ENCODE measurements around the gene GPATCH4. TPM values are rescaled to one million over a fixed set of nuclear protein-coding genes. Genes with fewer than 3 reads are reported as not detected.

Gene GPATCH4
- total RNA-seq, 1 experiment from 2014 or later = 53.5 TPM

- Mint-ChIP-seq H3K4me3 (ENCODE audit: unreplicated experiment) (no peak overlapping the region), H3K27ac (ENCODE audit: unreplicated experiment) (no peak overlapping the region), H3K9me3 (ENCODE audit: unreplicated experiment) (no peaks in the 10 kb centered on the region), H3K4me1 (ENCODE audit: low read depth, unreplicated experiment) (no peaks in the 10 kb centered on the region), H3K27me3 (ENCODE audit: insufficient read depth, unreplicated experiment) (no peaks in the 10 kb centered on the region), H3K36me3 (ENCODE audit: insufficient read depth, unreplicated experiment) (peaks cover 35% of the 10 kb centered on the region)
- intact Hi-C loops (cut with micrococcal nuclease; ENCODE audit: unreplicated experiment) = no loop called here
- Histone ChIP-seq H3K27me3 (replicated peaks; ENCODE audit: control insufficient read depth, insufficient read depth, low read length) (no peaks in the 10 kb centered on the region), H3K9me3 (no peaks in the 10 kb centered on the region), H3K4me3 (ENCODE audit: low read depth, low read length) (no peak overlapping the region), H3K36me3 (ENCODE audit: control insufficient read depth, insufficient read depth, low read length) (peaks cover 2% of the 10 kb centered on the region), H3K4me1 (no peaks in the 10 kb centered on the region)
- BruUV-seq (replicated peaks) = no TSS peak
- DNase-seq = no peak
- POLR2A ChIA-PET = no interaction called here
- TF ChIP-seq, protein P1, sequence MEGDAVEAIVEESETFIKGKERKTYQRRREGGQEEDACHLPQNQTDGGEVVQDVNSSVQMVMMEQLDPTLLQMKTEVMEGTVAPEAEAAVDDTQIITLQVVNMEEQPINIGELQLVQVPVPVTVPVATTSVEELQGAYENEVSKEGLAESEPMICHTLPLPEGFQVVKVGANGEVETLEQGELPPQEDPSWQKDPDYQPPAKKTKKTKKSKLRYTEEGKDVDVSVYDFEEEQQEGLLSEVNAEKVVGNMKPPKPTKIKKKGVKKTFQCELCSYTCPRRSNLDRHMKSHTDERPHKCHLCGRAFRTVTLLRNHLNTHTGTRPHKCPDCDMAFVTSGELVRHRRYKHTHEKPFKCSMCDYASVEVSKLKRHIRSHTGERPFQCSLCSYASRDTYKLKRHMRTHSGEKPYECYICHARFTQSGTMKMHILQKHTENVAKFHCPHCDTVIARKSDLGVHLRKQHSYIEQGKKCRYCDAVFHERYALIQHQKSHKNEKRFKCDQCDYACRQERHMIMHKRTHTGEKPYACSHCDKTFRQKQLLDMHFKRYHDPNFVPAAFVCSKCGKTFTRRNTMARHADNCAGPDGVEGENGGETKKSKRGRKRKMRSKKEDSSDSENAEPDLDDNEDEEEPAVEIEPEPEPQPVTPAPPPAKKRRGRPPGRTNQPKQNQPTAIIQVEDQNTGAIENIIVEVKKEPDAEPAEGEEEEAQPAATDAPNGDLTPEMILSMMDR (IDR thresholded peaks at IDR 0.05; ENCODE audit: insufficient read depth in 1 of 2, low read depth in 1 of 2, low read length in 1 of 2, severe bottlenecking in 1 of 2, unreplicated experiment in 1 of 2) = no peak
- CTCF ChIA-PET = no interaction called here
These were observed 49.4 kb downstream of the GPATCH4 start for GRCh38 chr1:156551869-156552268.

DNA sequence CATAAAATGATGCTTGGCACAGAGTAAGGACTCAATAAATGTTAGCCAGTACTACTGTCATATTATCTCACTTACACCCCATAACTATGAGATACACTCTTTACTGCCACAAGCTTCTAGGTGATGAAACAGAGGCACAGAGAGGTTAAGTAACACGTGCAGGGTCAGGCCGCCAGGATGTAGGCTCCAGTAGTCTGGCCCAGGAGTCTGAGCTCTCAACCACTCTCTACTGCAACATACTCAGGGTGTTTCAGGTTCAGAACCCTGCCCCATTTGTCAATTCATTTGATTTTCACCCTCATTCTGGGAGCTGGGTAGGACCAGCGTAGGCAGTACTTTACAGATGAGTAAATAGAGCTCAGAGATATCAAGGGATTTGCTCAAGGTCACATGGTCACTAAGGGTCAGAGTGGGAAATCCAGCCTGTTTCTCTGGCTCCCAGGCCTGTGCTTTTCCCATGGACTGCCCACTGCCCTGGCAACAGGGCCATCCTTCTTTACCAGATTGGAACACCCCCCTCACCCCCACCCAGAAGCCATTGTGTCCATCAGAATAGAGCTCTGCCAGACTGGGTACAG lies 50.1 kb downstream of the GPATCH4 start:
- Mint-ChIP-seq H3K4me1 (ENCODE audit: low read depth, unreplicated experiment) (no peaks in the 10 kb centered on the region), H3K27me3 (ENCODE audit: insufficient read depth, unreplicated experiment) (no peaks in the 10 kb centered on the region), H3K9me3 (ENCODE audit: unreplicated experiment) (no peaks in the 10 kb centered on the region), H3K36me3 (ENCODE audit: insufficient read depth, unreplicated experiment) (peaks cover 35% of the 10 kb centered on the region), H3K27ac (ENCODE audit: unreplicated experiment) (no peak overlapping the region), H3K4me3 (ENCODE audit: unreplicated experiment) (no peak overlapping the region)
- ChIA-PET CTCF (interaction anchor here (1.1 kb wide), 1 partner anchor 69 kb away, joined by 4 read pairs; no protein-coding TSS in a partner anchor), POLR2A (interaction anchor here (0.6 kb wide), 1 partner anchor 12 kb away, joined by 3 read pairs; no protein-coding TSS in a partner anchor)
- TF ChIP-seq, protein P1 (IDR thresholded peaks at IDR 0.05; ENCODE audit: insufficient read depth in 1 of 2, low read depth in 1 of 2, low read length in 1 of 2, severe bottlenecking in 1 of 2, unreplicated experiment in 1 of 2) = no peak
- Histone ChIP-seq H3K4me3 (ENCODE audit: low read depth, low read length) (no peak overlapping the region), H3K36me3 (ENCODE audit: control insufficient read depth, insufficient read depth, low read length) (peaks cover 2% of the 10 kb centered on the region), H3K4me1 (no peaks in the 10 kb centered on the region), H3K9me3 (no peaks in the 10 kb centered on the region), H3K27me3 (replicated peaks; ENCODE audit: control insufficient read depth, insufficient read depth, low read length) (no peaks in the 10 kb centered on the region)
- no peak for DNase-seq
- intact Hi-C loops (cut with micrococcal nuclease; ENCODE audit: unreplicated experiment) = no loop called here
- no TSS peak for BruUV-seq (replicated peaks)

- no peak overlapping the region for H3K27ac Mint-ChIP-seq (ENCODE audit: unreplicated experiment)
- peaks cover 31% of the 10 kb centered on the region for H3K36me3 Mint-ChIP-seq (ENCODE audit: insufficient read depth, unreplicated experiment)
- no peak for DNase-seq
- intact Hi-C loops (cut with micrococcal nuclease; ENCODE audit: unreplicated experiment) = no loop called here
- Histone ChIP-seq H3K4me1 (no peaks in the 10 kb centered on the region), H3K4me3 (ENCODE audit: low read depth, low read length) (no peak overlapping the region), H3K27me3 (replicated peaks; ENCODE audit: control insufficient read depth, insufficient read depth, low read length) (no peaks in the 10 kb centered on the region), H3K36me3 (ENCODE audit: control insufficient read depth, insufficient read depth, low read length) (peaks cover 2% of the 10 kb centered on the region), H3K9me3 (no peaks in the 10 kb centered on the region)
- CTCF ChIA-PET = interaction anchor here (1.1 kb wide), 1 partner anchor 70 kb away, joined by 4 read pairs; no protein-coding TSS in a partner anchor
- POLR2A ChIA-PET = interaction anchor here (0.6 kb wide), 1 partner anchor 11 kb away, joined by 3 read pairs; no protein-coding TSS in a partner anchor
- H3K27me3 Mint-ChIP-seq (ENCODE audit: insufficient read depth, unreplicated experiment) = no peaks in the 10 kb centered on the region
- no TSS peak for BruUV-seq (replicated peaks)
- no peaks in the 10 kb centered on the region for H3K9me3 Mint-ChIP-seq (ENCODE audit: unreplicated experiment)
- H3K4me3 Mint-ChIP-seq (ENCODE audit: unreplicated experiment) = no peak overlapping the region
- no peaks in the 10 kb centered on the region for H3K4me1 Mint-ChIP-seq (ENCODE audit: low read depth, unreplicated experiment)
- TF ChIP-seq, protein P1 (IDR thresholded peaks at IDR 0.05; ENCODE audit: insufficient read depth in 1 of 2, low read depth in 1 of 2, low read length in 1 of 2, severe bottlenecking in 1 of 2, unreplicated experiment in 1 of 2) = no peak
These were observed 50.9 kb downstream of the GPATCH4 start for GRCh38 chr1:156550346-156550745.

Data from Caco-2 (cell line).